Astrocyte (in vitro differentiated cells and primary cell): Measurements from ENCODE around the gene OTUD7B. TPM values are rescaled to one million over a fixed set of nuclear protein-coding genes. Genes with fewer than 3 reads are reported as not detected.

Experiments used
- DNase-seq: peaks from one replicate; pipeline ENCODE4 v3.0.0-alpha.2; 2010; ENCODE audit warnings: low read depth
- FAIRE-seq: peaks from 2 replicates; lab custom pipeline; 2011; peaks lifted over from hg19 to GRCh38; lab: Jason Lieb, UNC
- H2AFZ ChIP-seq: 2 replicates; pipeline ENCODE4 v1.6.0; 2012; ENCODE audit warnings: low read depth, low read length, inconsistent platforms
- H3K27ac ChIP-seq: 2 replicates; pipeline ENCODE4 v1.5.1; 2011; ENCODE audit warnings: low read depth, low read length, inconsistent platforms
- H3K27me3 ChIP-seq: 2 replicates; pipeline ENCODE4 v1.6.0; 2011; ENCODE audit warnings: low read length, inconsistent platforms; ENCODE audit not compliant: insufficient read depth
- H3K36me3 ChIP-seq: 2 replicates; pipeline ENCODE4 v1.5.1; 2011; ENCODE audit warnings: low read length, inconsistent platforms; ENCODE audit not compliant: insufficient read depth
- H3K4me1 ChIP-seq: 2 replicates; pipeline ENCODE4 v1.5.1; 2011; ENCODE audit warnings: low read length, inconsistent platforms; ENCODE audit not compliant: insufficient read depth
- H3K4me2 ChIP-seq: 2 replicates; pipeline ENCODE4 v1.6.0; 2012; ENCODE audit warnings: low read length, inconsistent platforms
- H3K4me3 ChIP-seq: 2 replicates; pipeline ENCODE4 v1.5.1; 2011; ENCODE audit warnings: low read depth, mild to moderate bottlenecking, low read length, inconsistent platforms; ENCODE audit not compliant: insufficient read depth
- H3K79me2 ChIP-seq: 2 replicates; pipeline ENCODE4 v1.6.0; 2012; ENCODE audit warnings: mild to moderate bottlenecking, low read length, inconsistent platforms; ENCODE audit not compliant: insufficient read depth
- H3K9ac ChIP-seq: 2 replicates; pipeline ENCODE4 v1.6.0; 2012; ENCODE audit warnings: mild to moderate bottlenecking, low read length, inconsistent platforms
- H3K9me3 ChIP-seq: 2 replicates; pipeline ENCODE4 v1.5.1; 2012; ENCODE audit warnings: low read depth, mild to moderate bottlenecking, low read length, inconsistent platforms; ENCODE audit not compliant: insufficient read depth
- H4K20me1 ChIP-seq: 2 replicates; pipeline ENCODE4 v1.6.0; 2012; ENCODE audit warnings: low read length, inconsistent platforms; ENCODE audit not compliant: insufficient read depth
- H3K27ac Mint-ChIP-seq: one replicate; pipeline ENCODE4 v1.8.0; 2021; ENCODE audit warnings: mild to moderate bottlenecking, mixed read lengths; ENCODE audit not compliant: unreplicated experiment
- H3K27me3 Mint-ChIP-seq: one replicate; pipeline ENCODE4 v1.8.0; 2021; ENCODE audit warnings: low read depth, mixed read lengths; ENCODE audit not compliant: unreplicated experiment
- H3K36me3 Mint-ChIP-seq: one replicate; pipeline ENCODE4 v1.8.0; 2021; ENCODE audit warnings: low read depth, mixed read lengths; ENCODE audit not compliant: unreplicated experiment
- H3K4me1 Mint-ChIP-seq: one replicate; pipeline ENCODE4 v1.8.0; 2021; ENCODE audit warnings: low read depth, mixed read lengths; ENCODE audit not compliant: unreplicated experiment
- H3K4me3 Mint-ChIP-seq: one replicate; pipeline ENCODE4 v1.8.0; 2021; ENCODE audit warnings: mild to moderate bottlenecking, moderate library complexity, mixed read lengths; ENCODE audit not compliant: unreplicated experiment
- H3K9me3 Mint-ChIP-seq: one replicate; pipeline ENCODE4 v1.8.0; 2021; ENCODE audit warnings: mild to moderate bottlenecking, mixed read lengths; ENCODE audit not compliant: unreplicated experiment
- EZH2 ChIP-seq: IDR thresholded peaks from 2 replicates; pipeline ENCODE4 v1.6.1; 2012; ENCODE audit warnings: mild to moderate bottlenecking, low read length, inconsistent platforms; ENCODE audit not compliant: insufficient read depth
- total RNA-seq: library from RNA; stranded (reverse); gene quantifications from 2 replicates; pipeline ENCODE4 v1.2.1, GENCODE V29; 2021
- TF ChIP-seq, protein P1 (sequence below): IDR thresholded peaks from 2 replicates; pipeline ENCODE4 v1.5.1; 2011; ENCODE audit warnings: low read depth, mild to moderate bottlenecking, inconsistent platforms, low read length, moderate library complexity; ENCODE audit not compliant: insufficient read depth

OTUD7B gene
- total RNA-seq, 1 donor from 2014 or later = 33.1 TPM

DNA sequence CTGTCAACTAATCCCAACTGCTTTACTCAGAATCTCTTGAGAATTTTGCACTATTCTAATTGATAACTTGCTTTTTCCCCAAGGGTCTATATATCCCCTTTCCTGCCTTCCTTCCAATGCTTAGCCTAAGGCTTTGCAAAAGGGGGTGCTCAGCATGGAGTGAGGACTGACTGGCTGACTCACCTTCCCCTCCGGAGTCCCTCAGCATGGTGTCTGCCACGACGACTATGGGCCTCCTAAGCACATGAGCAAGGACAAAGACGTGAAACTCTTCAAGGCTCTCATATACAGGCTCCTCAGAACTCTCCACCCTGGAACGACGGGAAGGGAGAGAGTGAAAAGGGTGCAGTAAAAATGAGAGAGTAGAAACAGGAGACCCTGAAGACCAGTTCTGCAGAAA lies 60.6 kb downstream of the OTUD7B start:
- H3K4me2 ChIP-seq = no peak overlapping the region
- Mint-ChIP-seq H3K27ac (no peak overlapping the region), H3K4me3 (no peak overlapping the region), H3K9me3 (no peaks in the 10 kb centered on the region), H3K36me3 (peaks cover 37% of the 10 kb centered on the region), H3K4me1 (no peaks in the 10 kb centered on the region), H3K27me3 (no peaks in the 10 kb centered on the region)
- no peak overlapping the region for H3K9ac ChIP-seq
- no peak overlapping the region for H3K27ac ChIP-seq
- no peaks in the 10 kb centered on the region for H3K4me1 ChIP-seq
- H3K4me3 ChIP-seq = no peak overlapping the region
- H2AFZ ChIP-seq = no peak overlapping the region
- H4K20me1 ChIP-seq = no peaks in the 10 kb centered on the region
- TF ChIP-seq EZH2 = no peak
- TF ChIP-seq, protein P1, sequence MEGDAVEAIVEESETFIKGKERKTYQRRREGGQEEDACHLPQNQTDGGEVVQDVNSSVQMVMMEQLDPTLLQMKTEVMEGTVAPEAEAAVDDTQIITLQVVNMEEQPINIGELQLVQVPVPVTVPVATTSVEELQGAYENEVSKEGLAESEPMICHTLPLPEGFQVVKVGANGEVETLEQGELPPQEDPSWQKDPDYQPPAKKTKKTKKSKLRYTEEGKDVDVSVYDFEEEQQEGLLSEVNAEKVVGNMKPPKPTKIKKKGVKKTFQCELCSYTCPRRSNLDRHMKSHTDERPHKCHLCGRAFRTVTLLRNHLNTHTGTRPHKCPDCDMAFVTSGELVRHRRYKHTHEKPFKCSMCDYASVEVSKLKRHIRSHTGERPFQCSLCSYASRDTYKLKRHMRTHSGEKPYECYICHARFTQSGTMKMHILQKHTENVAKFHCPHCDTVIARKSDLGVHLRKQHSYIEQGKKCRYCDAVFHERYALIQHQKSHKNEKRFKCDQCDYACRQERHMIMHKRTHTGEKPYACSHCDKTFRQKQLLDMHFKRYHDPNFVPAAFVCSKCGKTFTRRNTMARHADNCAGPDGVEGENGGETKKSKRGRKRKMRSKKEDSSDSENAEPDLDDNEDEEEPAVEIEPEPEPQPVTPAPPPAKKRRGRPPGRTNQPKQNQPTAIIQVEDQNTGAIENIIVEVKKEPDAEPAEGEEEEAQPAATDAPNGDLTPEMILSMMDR = no peak
- no peak for DNase-seq
- FAIRE-seq = no peak
- H3K9me3 ChIP-seq = no peaks in the 10 kb centered on the region
- H3K36me3 ChIP-seq = peaks cover 29% of the 10 kb centered on the region
- H3K27me3 ChIP-seq = no peaks in the 10 kb centered on the region
- no peaks in the 10 kb centered on the region for H3K79me2 ChIP-seq

DNA sequence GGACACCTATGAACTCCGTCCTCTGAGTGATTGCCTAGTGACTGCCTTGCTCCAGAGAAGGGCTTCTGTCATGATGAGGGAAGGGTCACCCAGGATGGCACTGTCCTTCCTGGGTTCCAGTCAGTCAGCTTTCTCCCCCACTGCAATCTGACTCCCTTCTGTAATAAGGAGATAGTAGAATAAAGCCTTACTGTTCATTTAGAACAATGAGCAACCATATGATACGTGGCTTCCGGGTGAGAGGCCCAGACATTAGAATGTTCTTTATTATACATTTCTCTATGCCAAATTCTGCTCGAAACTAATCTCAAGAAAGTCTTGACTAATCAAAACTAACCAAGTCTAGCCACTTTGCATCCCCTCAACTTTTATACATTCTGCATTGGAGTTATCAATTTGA lies 65.3 kb downstream of the OTUD7B start:
- Histone ChIP-seq H3K4me1 (no peaks in the 10 kb centered on the region), H3K79me2 (no peaks in the 10 kb centered on the region), H4K20me1 (no peaks in the 10 kb centered on the region), H3K27me3 (no peaks in the 10 kb centered on the region), H3K27ac (no peak overlapping the region), H3K36me3 (peaks cover 39% of the 10 kb centered on the region), H3K4me3 (no peak overlapping the region), H2AFZ (no peak overlapping the region), H3K4me2 (no peak overlapping the region), H3K9me3 (no peaks in the 10 kb centered on the region), H3K9ac (no peak overlapping the region)
- Mint-ChIP-seq H3K27ac (no peak overlapping the region), H3K27me3 (no peaks in the 10 kb centered on the region), H3K36me3 (peaks cover 31% of the 10 kb centered on the region), H3K4me3 (no peak overlapping the region), H3K9me3 (no peaks in the 10 kb centered on the region), H3K4me1 (peaks cover 8% of the 10 kb centered on the region)
- no peak for FAIRE-seq
- TF ChIP-seq, protein P1 = no peak
- no peak for TF ChIP-seq EZH2
- DNase-seq = no peak

GRCh38 chr1:149942885-149943284 lies 67.6 kb downstream of the OTUD7B start:
- Mint-ChIP-seq H3K4me1 (peaks cover 22% of the 10 kb centered on the region), H3K9me3 (no peaks in the 10 kb centered on the region), H3K36me3 (peaks cover 21% of the 10 kb centered on the region), H3K4me3 (no peak overlapping the region), H3K27me3 (no peaks in the 10 kb centered on the region), H3K27ac (peak overlapping the region; percentile 15)
- Histone ChIP-seq H3K4me1 (peaks cover 13% of the 10 kb centered on the region), H2AFZ (no peak overlapping the region), H3K4me3 (no peak overlapping the region), H4K20me1 (no peaks in the 10 kb centered on the region), H3K27ac (no peak overlapping the region), H3K4me2 (no peak overlapping the region), H3K9me3 (no peaks in the 10 kb centered on the region), H3K79me2 (no peaks in the 10 kb centered on the region), H3K9ac (no peak overlapping the region), H3K27me3 (no peaks in the 10 kb centered on the region), H3K36me3 (peaks cover 25% of the 10 kb centered on the region)
- no peak for TF ChIP-seq EZH2
- TF ChIP-seq, protein P1 = no peak
- no peak for DNase-seq
- FAIRE-seq = no peak
